GM12878 (cell line): ENCODE results near the gene THAP7.

Experiments used
- ASH2L ChIP-seq: fragments of 300-600, 200-600 bp; sonication (generic); IDR thresholded peaks from 2 replicates; pipeline ENCODE4 v1.6.1; 2017; ENCODE audit warnings: low read depth, mild to moderate bottlenecking, borderline replicate concordance
- EGR1 ChIP-seq, 2 experiments: IDR thresholded peaks; 1 replicate in 1 of 2; 2 replicates in 1 of 2; pipeline ENCODE4 v1.6.1; 2011 to 2012; ENCODE audit warnings: low read depth in 2 of 2, low read length in 2 of 2, borderline replicate concordance in 1 of 2, mild to moderate bottlenecking in 1 of 2, moderate library complexity in 1 of 2
- EZH2 ChIP-seq: IDR thresholded peaks from 2 replicates; pipeline ENCODE4 v1.6.1; 2012; ENCODE audit warnings: low read depth, mild to moderate bottlenecking, control low read depth, inconsistent platforms, low read length, borderline replicate concordance; ENCODE audit not compliant: control insufficient read depth
- JUNB ChIP-seq: IDR thresholded peaks from 2 replicates; pipeline ENCODE4 v1.6.1; 2016; ENCODE audit warnings: antibody characterized with exemption, mild to moderate bottlenecking
- MEF2A ChIP-seq: IDR thresholded peaks from 2 replicates; pipeline ENCODE4 v1.6.1; 2011; ENCODE audit warnings: low read depth, mild to moderate bottlenecking, low read length, moderate library complexity; ENCODE audit not compliant: insufficient read depth
- STAT1 ChIP-seq: fragments of 450-650 bp; conservative IDR thresholded peaks from 2 replicates; pipeline ENCODE4 v1.6.1; 2014; ENCODE audit warnings: antibody characterized with exemption, mild to moderate bottlenecking
- TAF1 ChIP-seq: IDR thresholded peaks from 2 replicates; pipeline ENCODE4 v1.6.1; 2011; ENCODE audit warnings: mild to moderate bottlenecking, low read depth, low read length, borderline replicate concordance

DNA sequence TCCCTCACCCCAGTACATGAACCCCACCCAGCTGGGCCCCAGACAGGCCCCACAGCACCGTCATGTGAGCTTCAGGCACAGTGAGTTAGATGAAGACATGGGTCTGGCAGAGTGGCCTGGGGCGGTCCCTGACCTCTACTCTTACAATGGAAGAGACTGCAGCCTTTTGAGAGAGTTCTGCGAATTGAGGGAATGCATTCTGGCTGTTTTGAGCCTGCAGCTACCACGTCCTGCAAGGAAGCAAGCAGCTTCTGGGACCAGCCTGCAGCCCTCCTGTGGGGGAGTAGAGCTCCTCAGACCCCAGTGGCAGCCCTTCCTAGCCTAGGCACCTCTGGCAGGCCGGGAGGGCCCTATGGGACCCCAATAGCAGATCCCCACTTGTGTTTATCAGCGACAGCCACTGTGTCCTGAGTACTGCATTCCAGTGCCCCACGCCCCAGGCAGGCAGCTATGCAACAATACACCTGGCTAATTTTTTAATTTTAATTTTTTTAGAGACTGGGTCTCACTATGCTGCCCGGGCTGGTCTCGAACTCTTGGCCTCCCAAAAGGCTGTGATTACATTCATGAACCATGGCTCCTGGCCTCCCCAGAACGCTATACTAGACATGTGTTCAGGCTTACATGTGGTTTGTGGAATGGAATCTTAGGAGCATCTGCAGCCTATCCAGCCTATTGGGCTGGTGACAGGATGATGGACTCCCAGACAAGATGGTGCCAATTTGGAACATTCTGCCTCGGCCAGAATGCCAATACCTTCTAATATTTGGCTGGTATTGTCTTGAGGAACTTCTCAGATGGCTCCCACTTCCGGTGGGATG is 31.2 kb upstream of the THAP7 start:
- TF ChIP-seq MEF2A (no peak), STAT1 (no peak), EGR1 (IDR thresholded peaks at IDR 0.05; ENCODE audit: borderline replicate concordance in 1 of 2, low read depth in 2 of 2, low read length in 2 of 2) (no peak), TAF1 (no peak), ASH2L (no peak), JUNB (no peak), EZH2 (no peak)
